ENCODE measurements around the gene FAH.
"Not testable (repeated sequence)": the region's sequence is repeated elsewhere in the genome, so short reads cannot be mapped to it uniquely, and the experiment has no call there.

FAH gene

DNA sequence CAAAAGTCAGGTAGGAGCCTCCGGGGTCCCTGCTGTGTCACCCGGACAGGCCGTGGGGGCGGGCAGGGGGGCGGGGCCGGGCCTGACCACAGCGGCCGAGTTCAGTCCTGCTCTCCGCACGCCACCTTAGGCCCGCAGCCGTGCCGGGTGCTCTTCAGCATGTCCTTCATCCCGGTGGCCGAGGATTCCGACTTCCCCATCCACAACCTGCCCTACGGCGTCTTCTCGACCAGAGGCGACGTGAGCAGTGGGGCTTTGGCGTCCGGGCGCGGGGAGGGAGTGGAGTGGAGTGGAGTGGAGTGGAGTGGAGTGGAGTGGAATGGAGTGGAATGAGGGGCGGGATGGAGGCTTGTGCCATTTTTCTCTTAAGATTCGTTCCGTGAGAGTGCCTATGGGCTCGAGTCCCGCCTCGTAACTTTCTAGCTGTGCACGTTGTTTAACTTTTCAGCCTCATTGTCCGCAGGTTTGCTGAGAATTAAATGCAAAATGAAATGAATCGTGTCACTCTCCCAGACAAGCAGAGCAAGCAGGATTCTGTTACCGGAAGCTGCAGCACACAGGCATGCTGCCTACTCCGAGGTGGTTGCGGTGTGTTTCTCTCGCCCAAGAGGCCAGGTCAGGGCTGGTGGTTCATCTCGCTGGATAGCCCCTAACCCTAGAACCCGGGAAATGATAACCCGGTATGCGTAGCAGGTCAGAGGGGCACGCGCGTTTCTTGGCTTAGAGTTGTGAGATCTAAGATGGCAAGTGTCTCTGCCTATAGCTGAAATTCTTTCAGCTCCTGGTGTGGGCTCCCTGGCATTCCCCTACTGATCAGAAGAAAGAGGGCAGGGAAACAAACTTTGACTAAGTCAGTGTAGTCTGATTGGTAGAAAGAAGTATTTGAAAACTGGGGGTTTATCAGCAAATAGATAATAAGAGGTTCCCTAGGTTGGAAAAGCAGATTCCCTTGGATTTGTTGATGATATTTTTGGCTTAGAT, at the start of gene FAH:
TSS of gene FAH (plus strand) at position 104 of the 981 bp plus-strand sequence. CDS start at position 160, 56 bp downstream.
- DNase-seq, result no peak

DNA sequence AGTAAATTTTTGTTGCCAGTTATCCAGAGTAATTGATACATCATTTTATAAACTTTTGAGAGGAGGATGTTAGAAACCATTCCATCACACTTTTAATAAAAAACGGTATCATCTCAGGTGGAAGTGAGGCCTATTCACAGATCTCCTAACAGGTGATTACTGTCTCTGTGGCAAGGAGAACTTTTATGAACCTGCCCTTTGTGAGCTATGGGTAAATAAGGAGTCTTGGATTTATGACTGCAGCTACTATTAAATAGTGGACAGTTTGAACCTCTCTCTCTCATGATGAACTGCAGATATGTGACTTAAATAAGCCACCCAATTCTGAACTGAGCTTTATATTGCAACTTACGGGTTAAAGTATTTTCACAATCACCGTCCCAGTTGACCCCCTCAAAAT, 47.6 kb upstream of the FAH start:
- DNase-seq, result no peak

DNA sequence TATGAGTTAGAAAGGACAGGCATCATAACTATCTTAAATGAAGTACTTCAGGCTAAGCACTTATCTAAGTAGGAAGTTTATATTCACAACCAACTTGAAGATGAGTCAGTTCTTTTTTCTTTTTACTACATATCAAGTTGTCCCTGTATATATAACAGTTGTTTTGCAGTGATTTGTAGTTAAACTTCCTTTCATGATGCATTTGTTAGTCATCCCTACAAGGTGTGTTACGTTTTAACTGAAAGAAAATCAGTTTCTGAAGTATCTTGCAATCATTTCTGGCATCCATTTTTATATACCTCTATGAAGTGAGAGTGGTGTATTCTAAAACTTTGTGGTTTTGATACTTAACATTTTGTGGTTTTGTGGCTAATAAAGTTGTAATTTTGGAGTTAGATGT, 47.2 kb upstream of the FAH start:
- DNase-seq, result no peak

DNA sequence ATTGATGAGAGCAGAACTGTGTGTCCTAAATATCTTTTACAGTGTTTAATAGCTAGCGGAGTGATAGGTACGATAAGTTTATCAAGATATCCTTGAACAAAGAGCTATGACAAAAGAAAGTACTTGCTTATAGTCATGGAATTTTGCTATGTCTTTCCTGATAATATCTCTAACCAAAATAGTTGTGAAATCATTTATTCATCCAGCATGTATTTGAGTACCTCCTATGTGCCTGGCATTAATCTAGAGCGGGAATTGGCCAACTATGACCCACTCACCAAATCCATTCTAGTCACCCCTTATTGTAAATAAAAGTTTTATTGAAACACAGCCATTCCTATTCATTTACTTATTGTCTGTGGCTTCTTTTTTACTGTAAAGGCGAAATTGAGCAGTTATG, 46.7 kb upstream of the FAH start:
- no peak for DNase-seq

DNA sequence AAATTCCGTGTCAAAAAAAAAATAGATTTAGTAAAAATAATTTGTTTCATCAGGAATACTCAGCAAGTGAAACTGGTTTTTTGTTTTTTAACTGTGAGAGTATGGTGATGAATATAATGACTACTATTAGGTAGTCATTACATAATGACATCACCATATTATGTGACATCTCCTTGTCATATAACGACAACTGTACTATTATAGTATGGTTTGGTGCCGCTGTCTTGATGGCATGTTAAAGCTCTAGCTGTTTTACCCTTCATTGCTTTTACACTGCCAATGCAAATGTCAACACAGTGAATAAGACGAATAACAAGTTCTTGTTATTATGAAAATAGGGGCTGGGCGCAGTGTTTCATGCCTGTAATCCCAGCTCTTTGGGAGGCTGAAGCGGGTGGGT, 45.6 kb upstream of the FAH start:
- DNase-seq, result no peak

DNA sequence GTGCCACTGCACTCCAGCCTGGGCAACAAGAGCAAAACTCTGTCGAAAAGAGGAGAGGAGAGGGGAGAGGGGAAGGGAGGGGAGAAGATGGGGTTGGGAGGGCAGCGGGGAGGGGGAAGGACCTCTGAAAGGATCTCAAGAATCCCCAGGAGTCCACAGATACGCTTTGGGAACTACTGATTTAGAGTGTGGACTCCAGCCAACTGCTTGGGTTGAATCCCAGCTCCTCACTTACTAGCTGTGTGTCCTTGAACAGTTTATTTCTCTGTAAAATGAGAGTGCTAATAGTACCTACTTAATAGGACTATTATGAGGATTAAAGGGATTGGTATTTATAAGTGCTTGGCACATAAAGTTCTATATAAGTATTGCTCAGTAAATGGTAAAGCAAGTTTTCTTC, 45.0 kb upstream of the FAH start:
- DNase-seq, result no peak

DNA sequence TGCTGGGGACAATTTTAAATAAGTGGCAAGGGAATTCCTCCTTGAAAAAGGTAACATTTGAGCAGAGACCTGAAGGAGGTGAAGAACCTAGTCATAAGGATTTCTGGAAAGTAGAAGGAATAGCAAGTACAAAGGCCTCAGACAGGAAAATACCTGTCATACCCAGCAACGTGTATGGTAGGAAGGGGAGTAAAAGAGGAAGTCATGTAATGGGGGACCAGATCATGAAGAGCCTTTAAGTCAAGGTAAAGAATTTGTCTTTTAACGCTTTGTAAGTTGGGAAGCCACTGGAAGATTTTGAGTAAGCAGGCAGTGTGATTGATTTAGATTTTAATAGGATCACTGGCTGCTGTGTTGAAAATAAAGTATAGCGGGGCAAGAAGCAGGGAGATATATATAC, 43.4 kb upstream of the FAH start:
- DNase-seq, result no peak

DNA sequence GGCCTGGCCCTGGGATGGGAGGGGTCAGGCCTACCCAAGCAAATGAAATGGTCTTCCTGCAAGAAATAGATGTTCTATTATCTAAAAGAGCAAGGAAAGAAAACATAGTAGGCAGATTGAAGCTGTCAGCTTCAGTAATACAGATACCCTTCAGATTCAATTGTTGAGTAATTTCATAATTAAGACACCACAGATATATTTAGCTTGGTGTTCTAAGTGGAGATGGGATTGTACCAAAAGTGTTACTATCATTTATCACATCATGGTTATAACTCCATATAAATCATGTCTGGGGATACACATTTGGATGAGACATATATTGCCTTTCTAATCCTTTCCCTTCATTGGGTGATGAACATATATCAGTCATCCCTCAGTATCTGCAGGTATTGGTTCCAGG, 41.9 kb upstream of the FAH start:
- DNase-seq, result no peak

DNA sequence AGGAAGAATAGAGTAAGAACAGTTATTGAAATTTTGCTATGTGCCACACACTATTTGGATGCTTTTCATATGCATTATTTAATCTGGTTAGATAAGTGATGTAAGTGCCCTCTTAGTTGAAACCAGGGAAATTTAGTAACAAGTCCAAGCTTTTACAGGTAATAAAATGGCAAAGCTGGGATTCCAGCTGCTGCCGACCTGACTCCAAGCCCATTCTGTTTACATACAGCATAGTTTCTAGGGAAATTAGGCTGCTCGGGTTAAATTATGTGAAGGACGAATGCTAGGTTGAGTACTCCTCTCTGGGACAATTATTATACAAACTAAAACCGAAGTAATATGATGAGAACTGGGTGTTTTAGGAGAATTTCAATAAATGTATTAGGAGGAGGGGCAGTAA, 38.7 kb upstream of the FAH start:
- DNase-seq, result no peak

DNA sequence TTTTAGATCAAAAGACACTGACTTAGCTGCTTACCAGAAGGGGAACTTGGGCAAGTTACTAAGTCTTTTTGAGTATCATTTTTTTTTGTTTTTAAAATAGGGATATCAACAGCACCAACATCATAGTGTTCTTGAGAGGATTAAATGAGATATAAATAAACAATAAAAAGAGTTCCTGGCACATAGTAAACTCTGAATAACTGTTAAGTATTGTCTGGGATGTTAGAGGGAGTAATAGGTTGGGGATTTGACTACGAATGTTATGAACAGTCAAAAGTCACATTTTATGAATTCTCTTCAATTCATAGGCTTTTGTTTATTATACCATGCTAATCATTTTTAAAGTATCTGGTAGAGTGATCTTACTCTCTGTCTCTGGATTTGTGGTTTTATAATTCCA, 37.8 kb upstream of the FAH start:
- no peak for DNase-seq

DNA sequence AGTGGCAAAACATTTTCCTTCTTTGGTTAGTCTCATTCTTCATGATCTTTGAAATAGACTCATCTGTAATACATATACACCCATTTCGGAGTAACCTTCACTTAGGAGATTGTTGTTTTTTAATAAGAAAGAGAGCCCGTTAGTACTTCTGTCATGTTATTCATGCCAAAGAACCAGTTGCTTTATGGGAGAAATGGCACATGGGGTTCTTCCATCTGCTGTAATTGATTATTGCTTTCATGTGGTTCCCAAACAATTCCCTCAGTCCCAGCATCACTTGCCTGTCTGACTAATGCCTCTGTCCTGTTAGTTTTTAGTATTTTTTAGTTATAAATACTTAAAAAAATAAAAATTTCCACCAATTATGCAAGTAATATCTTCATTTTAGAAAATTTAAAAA, 33.8 kb upstream of the FAH start:
- no peak for DNase-seq

DNA sequence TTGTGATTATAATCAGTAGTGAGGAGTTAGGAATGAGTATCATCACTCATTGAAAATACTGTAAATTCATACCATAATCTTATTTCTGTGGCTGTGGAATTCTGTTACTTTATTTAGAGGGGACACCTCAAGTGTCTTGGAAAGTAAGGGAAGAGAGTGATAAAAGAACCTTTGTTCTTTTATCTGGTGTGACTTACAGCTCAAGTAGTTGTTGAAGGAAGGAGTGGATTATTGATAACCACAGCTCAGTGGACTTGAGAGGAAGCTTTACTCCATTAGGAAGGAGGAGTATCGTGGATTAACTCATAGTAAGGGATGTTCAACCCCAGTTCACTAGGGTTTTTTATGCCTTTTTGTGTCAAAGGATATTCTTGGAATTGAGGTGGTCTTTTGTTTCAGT, 32.2 kb upstream of the FAH start:
- no peak for DNase-seq

DNA sequence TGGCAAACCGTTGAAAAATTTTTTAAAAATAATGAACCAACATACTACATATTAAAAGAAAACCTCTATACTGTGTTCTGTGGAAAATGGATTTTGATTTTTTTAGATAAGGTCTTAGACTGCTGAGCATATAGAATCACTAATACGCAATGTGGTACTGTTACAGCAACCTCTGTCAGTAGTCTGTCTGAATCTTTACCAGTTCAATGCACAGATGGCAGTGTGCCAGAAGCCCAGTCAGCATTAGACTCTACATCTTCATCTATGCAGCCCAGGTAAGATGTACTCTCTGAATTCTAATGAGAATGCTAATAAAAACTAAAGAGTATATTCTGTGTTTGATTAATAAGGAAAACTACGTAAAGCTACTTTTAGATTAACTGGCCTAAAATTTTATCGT, 31.3 kb upstream of the FAH start:
- no peak for DNase-seq

DNA sequence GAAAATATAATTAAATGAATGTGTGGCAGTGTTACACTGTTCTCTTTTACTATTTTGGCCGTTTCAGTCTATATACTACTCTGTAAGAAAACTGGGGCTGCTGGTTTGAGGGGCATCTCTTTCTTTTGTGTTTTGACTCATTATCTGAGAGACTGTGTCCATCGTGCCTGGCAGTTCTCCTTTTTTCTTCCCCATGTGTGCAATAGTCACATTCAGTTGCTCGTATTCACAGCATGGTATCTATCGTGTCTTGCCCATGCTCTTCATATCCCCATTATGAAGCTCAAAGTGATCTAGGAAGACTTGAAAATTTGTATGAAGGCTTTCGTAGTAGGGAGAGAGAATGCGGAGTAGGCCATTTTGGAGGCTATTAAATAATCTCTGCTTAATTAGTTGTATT, 29.8 kb upstream of the FAH start:
- no peak for DNase-seq

DNA sequence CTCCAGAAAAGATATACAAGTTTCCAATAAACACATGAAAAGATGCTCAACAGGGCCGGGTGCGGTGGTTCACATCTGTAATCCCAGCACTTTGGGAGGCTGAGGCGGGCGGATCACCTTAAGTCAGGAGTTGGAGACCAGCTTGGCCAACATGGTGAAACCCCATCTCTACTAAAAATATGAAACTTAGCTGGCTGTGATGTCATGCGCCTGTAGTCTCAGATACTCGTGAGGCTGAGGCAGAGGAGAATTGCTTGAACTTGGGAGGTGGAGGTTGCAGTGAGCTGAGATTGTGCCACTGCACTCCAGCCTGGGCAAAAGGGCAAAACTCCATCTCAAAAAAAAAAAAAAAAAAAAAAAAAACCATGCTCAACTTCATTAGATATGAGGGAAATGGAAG, 25.5 kb upstream of the FAH start:
- DNase-seq, result not testable (repeated sequence)

DNA sequence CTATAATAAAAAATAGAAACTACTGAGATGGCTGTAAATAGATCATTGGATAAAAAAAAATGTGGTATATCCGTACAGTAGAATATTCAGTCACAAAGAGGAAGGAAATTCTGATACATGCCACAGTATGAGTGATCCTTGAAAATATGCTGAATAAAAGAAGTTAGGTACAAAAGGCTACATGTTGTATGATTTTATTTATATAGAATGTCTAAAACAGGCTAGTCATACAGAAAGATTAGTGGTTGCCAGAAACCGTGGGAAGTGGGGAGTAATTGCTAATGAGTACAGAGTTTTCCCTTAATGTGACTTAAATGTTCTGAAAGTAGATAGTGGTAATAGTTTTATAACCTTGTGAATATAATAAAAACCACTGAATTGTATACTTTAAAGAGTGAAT, 24.9 kb upstream of the FAH start:
- no peak for DNase-seq

DNA sequence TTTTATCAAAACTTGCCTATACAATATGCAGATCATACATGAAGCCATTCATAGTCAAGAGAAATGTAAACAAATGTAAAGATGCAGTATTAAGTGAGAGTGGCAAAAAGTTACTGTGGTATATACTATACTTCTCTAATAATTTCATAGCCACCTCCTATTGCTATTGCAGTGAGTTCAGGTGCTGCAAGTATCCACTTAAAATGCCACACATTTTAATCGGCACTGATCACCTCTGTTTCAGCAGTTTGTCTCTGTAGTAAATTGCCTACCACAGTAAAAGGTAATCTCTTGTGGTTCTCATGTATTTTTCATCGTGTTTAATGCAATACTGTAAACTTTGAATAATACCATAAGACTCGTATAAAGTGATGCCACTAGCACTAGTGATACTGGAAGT, 20.4 kb upstream of the FAH start:
- DNase-seq, result no peak

DNA sequence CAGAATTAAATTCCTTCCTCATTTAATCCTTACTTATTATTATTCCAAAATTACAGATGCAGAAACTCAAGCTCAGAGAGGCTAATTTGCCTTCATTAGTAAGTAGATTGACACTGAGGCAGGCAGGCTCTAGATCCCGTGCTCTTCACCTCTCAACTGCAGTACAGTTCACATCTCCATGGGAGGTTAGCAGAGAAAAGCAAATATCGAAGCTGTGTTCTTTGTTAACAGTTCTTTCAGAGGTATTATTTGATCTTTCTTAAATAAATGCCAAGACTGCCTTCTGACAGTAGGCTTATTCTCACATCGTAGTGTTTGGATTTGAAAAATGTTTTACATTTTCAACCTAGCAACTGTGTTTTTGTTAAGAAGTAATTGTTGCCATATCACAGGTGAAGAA, 15.9 kb upstream of the FAH start:
- no peak for DNase-seq

DNA sequence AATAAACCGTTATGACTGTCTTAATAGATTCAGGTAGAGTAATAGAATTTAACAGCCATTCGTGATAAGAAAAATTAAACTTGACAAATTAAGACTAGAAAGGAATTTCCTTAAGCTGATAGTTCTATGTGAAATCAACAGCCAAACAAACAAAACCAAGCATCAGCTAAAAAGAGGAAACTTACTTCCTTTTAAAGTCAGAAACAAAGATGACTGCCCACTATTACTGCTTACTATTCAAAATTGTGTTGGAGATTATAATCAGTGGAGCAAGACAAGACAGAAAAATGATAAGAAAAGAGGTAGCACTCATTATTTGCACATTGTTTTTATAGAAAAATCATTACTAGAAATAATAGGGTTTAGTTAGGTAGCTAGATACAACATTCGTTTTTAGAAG, 13.8 kb upstream of the FAH start:
- no peak for DNase-seq

DNA sequence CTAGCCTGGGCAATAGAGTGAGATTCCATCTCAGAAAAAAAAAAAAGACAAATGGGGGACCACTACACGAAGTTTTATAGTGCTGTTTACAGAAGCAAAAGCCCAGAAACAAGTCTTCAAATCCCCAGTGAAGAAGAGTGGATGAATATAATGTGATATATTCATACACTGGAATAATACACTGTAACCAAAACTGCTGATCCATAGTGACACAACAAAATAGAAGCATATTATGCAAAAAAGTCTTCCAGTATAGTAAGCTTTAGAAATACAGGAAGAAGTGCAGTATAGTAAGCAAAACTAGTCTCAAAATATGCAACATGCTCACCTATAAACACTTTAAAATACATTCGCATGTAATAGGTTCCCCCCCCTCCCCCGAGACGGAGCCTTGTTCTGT, 11.9 kb upstream of the FAH start:
- no peak for DNase-seq

DNA sequence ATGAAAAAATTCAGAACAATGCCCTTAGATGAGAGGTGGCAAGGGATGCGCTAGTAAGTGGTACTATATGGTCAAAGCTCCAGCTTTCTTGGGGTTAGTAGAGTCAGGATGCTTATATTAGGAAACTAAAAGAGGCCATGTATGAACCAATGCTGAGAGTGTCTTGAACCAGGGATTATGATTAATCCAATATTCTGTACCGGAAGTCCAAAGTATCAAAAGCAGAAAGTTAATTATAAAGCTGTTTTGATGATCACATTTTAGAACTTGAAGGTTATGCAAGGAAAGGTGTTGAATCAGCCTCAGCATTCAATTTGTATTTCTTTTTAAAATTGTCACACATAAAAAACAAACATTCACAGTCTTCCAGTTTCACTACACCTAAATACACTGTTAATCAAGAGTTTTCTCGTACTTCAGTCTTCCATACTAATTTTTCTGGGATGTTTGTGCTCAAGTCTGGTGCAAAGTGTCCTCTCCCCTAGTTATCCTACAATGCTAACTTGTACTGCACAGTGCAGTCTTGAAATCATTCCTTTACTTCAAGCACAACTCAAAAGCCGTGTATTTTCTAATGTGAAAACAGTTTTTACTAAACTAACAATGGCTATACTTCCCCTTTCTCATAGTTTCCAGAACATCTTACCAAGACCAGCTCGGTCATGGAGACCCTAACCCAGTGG, 10.7 kb upstream of the FAH start:
- no peak for DNase-seq

DNA sequence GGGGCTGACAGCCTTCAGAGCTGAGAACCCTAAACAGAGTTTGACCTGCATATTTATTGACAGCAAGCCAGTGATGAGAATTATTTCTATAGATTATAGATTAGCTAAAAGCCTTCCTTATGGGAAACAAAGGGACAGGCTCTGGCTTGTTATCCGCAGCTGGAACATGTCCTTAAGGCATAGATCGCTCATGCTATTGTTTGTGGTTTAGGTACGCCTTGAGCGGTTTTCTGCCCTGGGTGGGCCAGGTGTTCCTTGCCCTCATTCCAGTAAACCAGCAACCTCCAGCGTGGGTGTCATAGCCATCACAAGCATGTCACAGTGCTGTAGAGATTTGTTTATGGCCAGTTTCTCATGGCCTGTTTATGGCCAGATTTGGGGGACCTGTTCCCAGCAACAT, 10.2 kb upstream of the FAH start:
- DNase-seq, result no peak

DNA sequence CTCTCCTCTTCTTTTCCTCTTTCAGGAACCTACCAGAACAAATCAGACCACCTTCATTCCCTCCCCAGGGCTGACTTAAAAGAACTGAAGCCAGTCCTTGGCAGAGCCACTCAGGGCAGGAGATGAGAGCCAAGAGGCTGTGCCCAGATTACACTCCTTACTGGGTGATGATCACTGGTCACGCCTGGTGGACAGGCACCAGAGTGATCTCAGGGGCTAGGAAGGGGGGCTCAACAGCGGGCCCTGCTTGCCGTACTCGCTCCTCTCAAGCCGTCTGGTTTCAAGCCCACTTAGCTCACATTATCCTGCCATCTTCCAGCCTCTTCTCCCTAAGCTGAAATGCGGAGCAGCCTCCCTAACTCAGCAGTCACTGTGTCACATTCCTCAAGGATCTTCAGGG, 1.7 kb upstream of the FAH start:
- DNase-seq, result no peak

DNA sequence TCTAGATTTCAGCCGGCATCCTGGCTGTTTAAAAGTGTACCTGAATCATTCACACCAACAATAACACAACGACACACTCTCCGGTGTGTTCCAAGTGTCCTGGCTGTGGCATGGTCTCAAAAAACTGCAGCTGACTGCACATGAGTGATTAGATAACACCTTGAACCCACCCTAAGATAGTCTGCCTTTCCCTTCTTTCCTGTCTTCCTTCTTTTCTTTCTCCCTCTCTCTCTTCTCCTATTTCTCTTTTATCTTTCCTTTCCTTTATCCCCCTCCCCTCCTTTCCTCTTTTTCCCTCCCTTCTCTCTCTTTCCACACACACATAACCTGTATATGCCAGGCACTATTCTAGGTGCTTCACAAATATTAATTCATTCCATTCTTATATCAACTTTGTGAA, 1.2 kb upstream of the FAH start:
- DNase-seq, result no peak
